Activated gamma-delta T cell treated with Interleukin-2 at 50 U/mL for 16 hours (primary cell): Measurements from ENCODE around the gene SLC5A4.
"Not testable (repeated sequence)": the region's sequence is repeated elsewhere in the genome, so short reads cannot be mapped to it uniquely, and the experiment has no call there.

Experiments used
- DNase-seq: peaks from one replicate; pipeline ENCODE4 v3.0.0-alpha.2; 2020

SLC5A4 gene

GRCh38 chr22:32197553-32198226 is 57.5 kb downstream of the SLC5A4 start:
- DNase-seq, result not testable (repeated sequence)

GRCh38 chr22:32195900-32196299 is 59.2 kb downstream of the SLC5A4 start:
- DNase-seq, result not testable (repeated sequence)

GRCh38 chr22:32193346-32193745 is 61.8 kb downstream of the SLC5A4 start:
- DNase-seq, result not testable (repeated sequence)

- not testable (repeated sequence) for DNase-seq
These were observed 64.1 kb downstream of the SLC5A4 start for GRCh38 chr22:32191021-32191420.

- no peak for DNase-seq
These were observed 69.3 kb downstream of the SLC5A4 start for GRCh38 chr22:32185821-32186220.

- DNase-seq, result no peak
These were observed 71.5 kb downstream of the SLC5A4 start for GRCh38 chr22:32183625-32184024.

- DNase-seq, result no peak
These were observed 74.1 kb downstream of the SLC5A4 start for GRCh38 chr22:32181043-32181442.

- no peak for DNase-seq
These were observed 77.9 kb downstream of the SLC5A4 start for GRCh38 chr22:32177221-32177765.

GRCh38 chr22:32175683-32176644 is 79.2 kb downstream of the SLC5A4 start:
- DNase-seq, result no peak

- DNase-seq, result no peak
These were observed 80.0 kb downstream of the SLC5A4 start for GRCh38 chr22:32175115-32175514.
